ENCODE data around the gene DCUN1D4. TPM values are rescaled to one million over a fixed set of nuclear protein-coding genes. Genes with fewer than 3 reads are reported as not detected.

The DCUN1D4 gene
- total RNA-seq, 1 experiment from 2014 or later, result 34.3 TPM

- CTCF ChIA-PET, result no interaction called here
- ATAC-seq, result no peak
- peaks cover 5% of the 10 kb centered on the region for H3K27me3 Mint-ChIP-seq (ENCODE audit: low read depth)
These were observed 87.6 kb downstream of the DCUN1D4 start for GRCh38 chr4:51930557-51930956.

More at GRCh38 chr4:51930557-51930956, 87.6 kb downstream of the DCUN1D4 start:
- Mint-ChIP-seq H3K4me1 (no peaks in the 10 kb centered on the region), H3K27ac (no peak overlapping the region), H3K9me3 (no peaks in the 10 kb centered on the region), H3K4me3 (no peak overlapping the region), H3K36me3 (no peaks in the 10 kb centered on the region)
- POLR2A ChIA-PET, result no interaction called here
- TF ChIP-seq PRRX2 (CRISPR knock-in tag; IDR thresholded peaks at IDR 0.05) (no peak), ZNF425 (CRISPR knock-in tag; conservative IDR thresholded peaks at IDR 0.05) (no peak), AFF4 (CRISPR knock-in tag; IDR thresholded peaks at IDR 0.05; ENCODE audit: borderline replicate concordance) (no peak), ATF6 (CRISPR knock-in tag; IDR thresholded peaks at IDR 0.05) (no peak), EMX1 (CRISPR knock-in tag; IDR thresholded peaks at IDR 0.05) (no peak), NR3C1 (CRISPR knock-in tag; conservative IDR thresholded peaks at IDR 0.05; ENCODE audit: low read depth) (no peak), ZNF416 (CRISPR knock-in tag; IDR thresholded peaks at IDR 0.05) (no peak), USF2 (CRISPR knock-in tag; IDR thresholded peaks at IDR 0.05) (no peak), JAZF1 (CRISPR knock-in tag; IDR thresholded peaks at IDR 0.05) (no peak), ZNF219 (CRISPR knock-in tag; IDR thresholded peaks at IDR 0.05; ENCODE audit: borderline replicate concordance) (no peak), NFE2L1 (CRISPR knock-in tag; IDR thresholded peaks at IDR 0.05) (no peak), ZNF138 (CRISPR knock-in tag; conservative IDR thresholded peaks at IDR 0.05) (no peak), ERG (CRISPR knock-in tag; IDR thresholded peaks at IDR 0.05) (no peak), ATF3 (CRISPR knock-in tag; conservative IDR thresholded peaks at IDR 0.05) (no peak), GTF2I (CRISPR knock-in tag; conservative IDR thresholded peaks at IDR 0.05) (no peak), ZNF512 (CRISPR knock-in tag; IDR thresholded peaks at IDR 0.05; ENCODE audit: borderline replicate concordance) (no peak)
- DNase-seq (ENCODE audit: low spot score), result no peak

Data from WTC11 (cell line).